ENCODE measurements around the gene ALKBH2. TPM values are rescaled to one million over a fixed set of nuclear protein-coding genes. Genes with fewer than 3 reads are reported as not detected.

The ALKBH2 gene
- total and polyA plus RNA-seq, 2 of the 8 experiments (the other 6 are each of a cell fraction or from before 2014, with no cell fraction given): 19.1 to 22.5 TPM

DNA sequence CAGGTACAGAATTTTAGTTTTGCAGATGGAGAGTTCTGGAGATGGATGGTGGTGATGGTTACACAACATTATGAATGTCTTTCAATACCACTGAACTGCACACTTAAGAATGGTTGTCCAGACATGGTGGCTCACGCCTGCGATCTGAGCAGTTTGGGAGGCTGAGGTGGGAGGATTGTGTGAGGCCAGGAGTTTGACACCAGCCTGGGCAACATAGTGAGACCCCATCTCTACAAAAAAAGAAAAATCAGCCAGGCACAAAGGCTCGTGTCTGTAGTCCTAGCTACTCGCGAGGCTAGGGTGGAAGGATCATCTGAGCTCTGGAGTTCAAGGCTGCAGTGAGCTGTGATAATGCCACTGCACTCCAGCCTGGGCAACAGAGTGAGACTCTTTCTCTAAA, 49.0 kb downstream of the ALKBH2 start:
- no peak overlapping the region for H4K8ac ChIP-seq (ENCODE audit: extremely low read depth, insufficient read depth, low read length)
- H3K56ac ChIP-seq (replicated peaks; ENCODE audit: insufficient read length, low read depth, low read length): no peak overlapping the region
- peak in 1 of 2 experiments; percentile 10 for DNase-seq (ENCODE audit: low read depth in 1 of 2, low spot score in 2 of 2)
- H4K20me1 ChIP-seq (replicated peaks in 1 of 2; ENCODE audit: control insufficient read depth in 1 of 2, insufficient read depth in 2 of 2, low read length in 2 of 2): no peaks in the 10 kb centered on the region
- H3K4me3 ChIP-seq (ENCODE audit: extremely low read depth in 1 of 4, insufficient read depth in 2 of 4, low read depth in 3 of 4, low read length in 4 of 4): no peak overlapping the region
- no peak overlapping the region for H4K91ac ChIP-seq (replicated peaks; ENCODE audit: insufficient read length, low read length)
- H2BK15ac ChIP-seq (ENCODE audit: low read length): no peak overlapping the region
- no peaks in the 10 kb centered on the region for H3K79me1 ChIP-seq (ENCODE audit: low read depth, low read length)
- FAIRE-seq: no peak
- no peak overlapping the region for H2AFZ ChIP-seq (ENCODE audit: low read length)
- H3K9ac ChIP-seq (replicated peaks in 1 of 4; ENCODE audit: extremely low read depth in 1 of 4, low read depth in 3 of 4, low read length in 3 of 4): no peak overlapping the region
- no peak overlapping the region for H2AK5ac ChIP-seq (ENCODE audit: low read depth, low read length)
- no peak overlapping the region for H3K14ac ChIP-seq (ENCODE audit: insufficient read length)
- H2BK12ac ChIP-seq (ENCODE audit: low read depth, low read length): no peak overlapping the region
- peaks cover 0 to 6% of the 10 kb centered on the region in 2 experiments; a peak in 1 of 4 replicates for H3K9me3 ChIP-seq (ENCODE audit: insufficient read depth in 2 of 2, low read depth in 1 of 2, low read length in 1 of 2)
- H3K4me1 ChIP-seq (replicated peaks in 1 of 4; ENCODE audit: control insufficient read depth in 3 of 4, insufficient read depth in 4 of 4, low read length in 3 of 4): no peaks in the 10 kb centered on the region
- no peak overlapping the region for H2BK20ac ChIP-seq (ENCODE audit: low read length)
- POLR2A ChIA-PET (ENCODE audit: partially characterized antibody): no interaction called here
- H3K27ac ChIP-seq (ENCODE audit: low read depth, low read length): no peak overlapping the region
- H2BK120ac ChIP-seq (replicated peaks; ENCODE audit: low read depth, low read length): no peak overlapping the region
- H3K18ac ChIP-seq (ENCODE audit: extremely low read depth, low read length): no peak overlapping the region
- H4K5ac ChIP-seq (ENCODE audit: insufficient read length, low read depth, low read length): no peak overlapping the region
- H2BK5ac ChIP-seq (ENCODE audit: low read depth, low read length): no peak overlapping the region
- no peak overlapping the region for H3K4ac ChIP-seq (replicated peaks; ENCODE audit: insufficient read length, low read depth, low read length)
- no peak overlapping the region for H3K4me2 ChIP-seq (ENCODE audit: insufficient read depth in 1 of 2, low read depth in 2 of 2, low read length in 2 of 2)
- no peaks in the 10 kb centered on the region for H3K23me2 ChIP-seq (ENCODE audit: low read depth, low read length)
- H3K23ac ChIP-seq (ENCODE audit: insufficient read length): no peak overlapping the region
- CTCF ChIA-PET (ENCODE audit: partially characterized antibody): no interaction called here
- H3K79me2 ChIP-seq (ENCODE audit: control insufficient read depth in 1 of 2, insufficient read depth in 2 of 2, low read length in 2 of 2): no peaks in the 10 kb centered on the region
- H3K36me3 ChIP-seq (ENCODE audit: control insufficient read depth in 2 of 4, insufficient read depth in 4 of 4, low read length in 3 of 4): no peaks in the 10 kb centered on the region
- WGBS, 2 experiments (ENCODE audit: extremely low coverage in 1 of 2, insufficient coverage in 1 of 2, insufficient read length in 1 of 2, insufficient replicate concordance in 2 of 2, low coverage in 1 of 2, low lambda C conversion rate in 2 of 2, missing lambda C conversion rate in 1 of 2): 91% methylated on average over 5 of the region's 5 CpGs; no CpG with 5 or more reads in 1 of the 2 experiments
- H3K27me3 ChIP-seq (replicated peaks in 1 of 4; ENCODE audit: control insufficient read depth in 3 of 4, extremely low read depth in 1 of 4, insufficient read depth in 3 of 4, low read length in 3 of 4): no peaks in the 10 kb centered on the region
- TF ChIP-seq EZH2 (IDR thresholded peaks at IDR 0.05; ENCODE audit: low read depth, low read length, severe bottlenecking) (no peak), SRF (IDR thresholded peaks at IDR 0.05; ENCODE audit: low read depth, low read length) (no peak), TCF12 (IDR thresholded peaks at IDR 0.05; ENCODE audit: low read depth, low read length) (no peak), SUZ12 (IDR thresholded peaks at IDR 0.05; ENCODE audit: low read length) (no peak), KDM4A (IDR thresholded peaks at IDR 0.05; ENCODE audit: low read depth, low read length, severe bottlenecking) (no peak), SAP30 (IDR thresholded peaks at IDR 0.05; ENCODE audit: insufficient read depth, insufficient replicate concordance, low read length) (no peak)
- TF ChIP-seq, protein P1, sequence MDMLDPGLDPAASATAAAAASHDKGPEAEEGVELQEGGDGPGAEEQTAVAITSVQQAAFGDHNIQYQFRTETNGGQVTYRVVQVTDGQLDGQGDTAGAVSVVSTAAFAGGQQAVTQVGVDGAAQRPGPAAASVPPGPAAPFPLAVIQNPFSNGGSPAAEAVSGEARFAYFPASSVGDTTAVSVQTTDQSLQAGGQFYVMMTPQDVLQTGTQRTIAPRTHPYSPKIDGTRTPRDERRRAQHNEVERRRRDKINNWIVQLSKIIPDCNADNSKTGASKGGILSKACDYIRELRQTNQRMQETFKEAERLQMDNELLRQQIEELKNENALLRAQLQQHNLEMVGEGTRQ (IDR thresholded peaks at IDR 0.05; ENCODE audit: low read length): no peak
- TF ChIP-seq, protein P2, sequence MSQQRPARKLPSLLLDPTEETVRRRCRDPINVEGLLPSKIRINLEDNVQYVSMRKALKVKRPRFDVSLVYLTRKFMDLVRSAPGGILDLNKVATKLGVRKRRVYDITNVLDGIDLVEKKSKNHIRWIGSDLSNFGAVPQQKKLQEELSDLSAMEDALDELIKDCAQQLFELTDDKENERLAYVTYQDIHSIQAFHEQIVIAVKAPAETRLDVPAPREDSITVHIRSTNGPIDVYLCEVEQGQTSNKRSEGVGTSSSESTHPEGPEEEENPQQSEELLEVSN (IDR thresholded peaks at IDR 0.05): no peak
- TF ChIP-seq, protein P3, sequence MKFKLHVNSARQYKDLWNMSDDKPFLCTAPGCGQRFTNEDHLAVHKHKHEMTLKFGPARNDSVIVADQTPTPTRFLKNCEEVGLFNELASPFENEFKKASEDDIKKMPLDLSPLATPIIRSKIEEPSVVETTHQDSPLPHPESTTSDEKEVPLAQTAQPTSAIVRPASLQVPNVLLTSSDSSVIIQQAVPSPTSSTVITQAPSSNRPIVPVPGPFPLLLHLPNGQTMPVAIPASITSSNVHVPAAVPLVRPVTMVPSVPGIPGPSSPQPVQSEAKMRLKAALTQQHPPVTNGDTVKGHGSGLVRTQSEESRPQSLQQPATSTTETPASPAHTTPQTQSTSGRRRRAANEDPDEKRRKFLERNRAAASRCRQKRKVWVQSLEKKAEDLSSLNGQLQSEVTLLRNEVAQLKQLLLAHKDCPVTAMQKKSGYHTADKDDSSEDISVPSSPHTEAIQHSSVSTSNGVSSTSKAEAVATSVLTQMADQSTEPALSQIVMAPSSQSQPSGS (IDR thresholded peaks at IDR 0.05; ENCODE audit: low read length): no peak
- TF ChIP-seq, protein P4, sequence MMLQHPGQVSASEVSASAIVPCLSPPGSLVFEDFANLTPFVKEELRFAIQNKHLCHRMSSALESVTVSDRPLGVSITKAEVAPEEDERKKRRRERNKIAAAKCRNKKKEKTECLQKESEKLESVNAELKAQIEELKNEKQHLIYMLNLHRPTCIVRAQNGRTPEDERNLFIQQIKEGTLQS (IDR thresholded peaks at IDR 0.05; ENCODE audit: insufficient read depth, low read depth, low read length): no peak

Measured in H1 (cell line).